SH-SY5Y (cell line): Measurements from ENCODE around the gene TRRAP.

Experiments used
- GATA2 ChIP-seq: IDR thresholded peaks from 2 replicates; pipeline ENCODE4 v1.6.1; 2011; ENCODE audit warnings: mild to moderate bottlenecking, low read depth, low read length
- GATA3 ChIP-seq: IDR thresholded peaks from 2 replicates; pipeline ENCODE4 v1.6.1; 2011; ENCODE audit warnings: low read depth, mild to moderate bottlenecking, low read length, moderate library complexity

- TF ChIP-seq GATA2 (no peak), GATA3 (no peak)
These were observed 157.6 kb downstream of the TRRAP start for GRCh38 chr7:99035723-99036545.
